Measurements from ENCODE around the gene ACADSB.

ACADSB gene

GRCh38 chr10:123042708-123043408 lies 34.1 kb downstream of the ACADSB start:
- DNase-seq (ENCODE audit: low spot score), result no peak

- peak; percentile 46 for DNase-seq (ENCODE audit: low spot score)
Measured at GRCh38 chr10:123043409-123043925, 34.7 kb downstream of the ACADSB start.

GRCh38 chr10:123044391-123044790 lies 35.6 kb downstream of the ACADSB start:
- no peak for DNase-seq (ENCODE audit: low spot score)

DNA sequence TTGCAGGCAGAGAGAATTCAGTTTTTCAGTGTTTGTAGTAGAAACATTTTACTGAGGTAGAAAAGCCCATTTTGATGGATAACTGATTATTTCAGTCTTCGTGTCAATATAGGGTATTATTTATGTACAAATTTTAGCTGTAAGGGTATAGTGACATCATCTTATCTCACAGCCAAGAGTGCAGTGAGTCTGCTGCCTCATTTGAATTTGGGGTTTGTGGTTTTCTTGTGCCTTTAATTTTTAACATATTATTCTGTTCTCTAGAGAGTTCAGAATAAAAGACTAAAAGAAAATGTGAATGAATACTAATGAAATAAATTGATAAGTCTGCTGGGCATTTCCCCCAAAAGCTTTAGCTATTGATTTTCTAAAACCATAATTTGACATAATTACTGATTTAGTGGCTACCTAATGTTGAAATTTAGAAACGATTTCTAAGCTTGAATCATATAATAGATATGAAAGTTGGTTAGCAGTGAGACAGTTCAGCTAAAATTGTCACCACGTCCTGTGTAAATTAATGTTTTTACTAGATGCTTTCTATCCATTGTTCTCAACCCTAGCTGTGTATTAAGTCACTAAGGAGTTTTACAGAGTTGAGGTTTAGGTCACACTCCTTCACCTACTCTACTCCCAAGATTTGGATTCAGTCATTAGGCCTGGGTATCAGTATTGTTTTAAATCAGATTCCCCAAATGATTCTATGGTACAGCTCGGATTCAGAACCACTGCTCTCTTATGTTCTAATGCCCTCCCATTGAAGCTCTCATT lies 37.3 kb downstream of the ACADSB start:
- DNase-seq (ENCODE audit: low spot score), result no peak

GRCh38 chr10:123057968-123058367 lies 49.2 kb downstream of the ACADSB start:
- no peak for DNase-seq (ENCODE audit: low spot score)

DNA sequence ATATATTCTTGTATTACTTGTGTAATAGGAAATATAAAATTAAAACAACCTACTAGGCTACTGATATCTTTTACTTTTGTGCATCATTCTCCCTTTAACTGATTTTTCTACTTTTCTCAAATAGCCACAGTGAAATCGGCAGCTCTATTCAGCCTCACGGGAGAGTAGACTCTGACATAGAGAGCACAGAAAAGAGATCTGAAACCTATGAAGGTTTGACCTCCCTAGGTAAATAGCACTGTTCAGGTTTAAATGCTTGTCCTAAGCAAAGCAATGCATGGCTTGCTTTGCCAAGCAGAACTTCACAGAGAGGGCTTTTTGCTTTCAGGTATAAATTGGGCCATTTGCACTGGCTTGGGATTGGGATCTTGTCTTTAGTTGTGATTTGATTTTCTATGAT lies 53.1 kb downstream of the ACADSB start:
- no peak for DNase-seq (ENCODE audit: low spot score)

DNA sequence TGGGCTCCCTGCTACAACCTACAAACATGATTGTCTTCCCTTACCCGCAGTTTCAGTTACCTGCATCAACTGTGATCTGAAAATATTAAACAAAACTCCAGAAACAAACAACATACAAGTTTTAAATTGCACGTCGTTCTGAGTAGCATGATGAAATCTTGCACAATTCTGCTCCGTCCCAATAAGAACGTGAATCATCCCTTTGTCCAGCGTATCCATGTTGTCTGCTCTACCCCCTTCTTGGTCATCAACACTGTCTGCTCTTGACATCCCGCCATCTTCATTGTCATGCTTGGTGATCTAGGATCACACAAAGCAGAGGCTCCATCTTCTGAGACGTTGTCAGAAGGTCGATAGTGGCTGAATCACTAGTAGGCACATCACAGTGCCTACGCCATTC lies 53.9 kb downstream of the ACADSB start:
- no peak for DNase-seq (ENCODE audit: low spot score)

GRCh38 chr10:123068087-123068853 lies 59.5 kb downstream of the ACADSB start:
- no peak for DNase-seq (ENCODE audit: low spot score)

DNA sequence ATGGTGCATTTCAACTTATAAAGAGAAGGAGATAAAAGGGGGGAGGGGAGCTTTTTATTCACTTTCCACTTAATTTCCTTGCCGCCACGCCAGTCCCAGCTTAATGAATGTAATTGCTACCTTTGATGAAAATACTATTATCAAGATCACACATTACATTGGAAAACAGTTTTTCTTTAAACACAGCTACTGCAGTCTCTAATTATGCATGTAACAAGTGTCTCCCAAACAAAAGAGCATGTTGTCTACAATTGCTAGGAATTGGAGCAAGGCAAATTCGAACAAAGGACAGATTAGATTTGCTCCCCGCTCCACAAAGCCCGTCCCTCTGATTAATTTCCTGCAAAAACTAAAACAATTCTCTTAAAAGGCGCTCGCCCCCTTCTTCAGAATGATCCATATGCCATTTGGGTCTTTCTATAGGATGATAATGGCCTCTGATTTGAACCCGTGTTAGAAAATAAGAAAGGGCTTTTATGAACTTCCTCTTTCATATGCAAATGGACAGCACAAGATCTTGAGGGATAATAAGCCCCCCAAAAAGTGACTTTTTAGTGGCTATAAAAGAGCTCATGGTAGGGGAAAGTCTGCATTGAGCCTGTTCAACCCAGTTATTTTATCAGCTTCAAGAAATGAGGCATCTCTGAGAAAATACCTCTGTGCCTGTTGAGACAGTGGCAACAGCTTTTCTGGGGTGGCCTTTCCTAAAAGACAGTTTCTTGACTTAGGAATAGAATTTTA lies 60.6 kb downstream of the ACADSB start:
- DNase-seq (ENCODE audit: low spot score), result no peak

- DNase-seq (ENCODE audit: low spot score), result no peak
Measured at GRCh38 chr10:123073187-123073586, 64.4 kb downstream of the ACADSB start.

DNA sequence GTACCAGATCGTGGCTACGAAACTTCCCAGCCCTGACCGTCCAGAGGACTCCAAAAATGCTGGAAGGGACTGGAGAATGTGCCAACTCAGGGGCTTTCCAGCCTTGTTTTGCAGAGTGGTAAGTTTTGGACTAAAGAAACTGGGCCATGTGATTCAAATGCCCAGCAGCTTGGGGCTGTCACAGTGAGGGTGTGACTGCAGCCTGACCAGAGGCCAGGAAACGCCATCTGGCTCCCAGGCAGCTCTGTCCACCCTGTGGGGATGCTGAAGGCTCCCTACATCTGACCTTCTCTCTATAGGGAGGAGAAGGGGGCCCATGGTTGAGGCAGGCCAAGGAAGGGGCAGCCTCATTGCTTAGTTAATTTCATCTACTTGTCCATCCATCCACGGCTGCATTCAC lies 65.4 kb downstream of the ACADSB start:
- DNase-seq (ENCODE audit: low spot score), result no peak

- no peak for DNase-seq (ENCODE audit: low spot score)
Measured at GRCh38 chr10:123081896-123082295, 73.1 kb downstream of the ACADSB start.

DNA sequence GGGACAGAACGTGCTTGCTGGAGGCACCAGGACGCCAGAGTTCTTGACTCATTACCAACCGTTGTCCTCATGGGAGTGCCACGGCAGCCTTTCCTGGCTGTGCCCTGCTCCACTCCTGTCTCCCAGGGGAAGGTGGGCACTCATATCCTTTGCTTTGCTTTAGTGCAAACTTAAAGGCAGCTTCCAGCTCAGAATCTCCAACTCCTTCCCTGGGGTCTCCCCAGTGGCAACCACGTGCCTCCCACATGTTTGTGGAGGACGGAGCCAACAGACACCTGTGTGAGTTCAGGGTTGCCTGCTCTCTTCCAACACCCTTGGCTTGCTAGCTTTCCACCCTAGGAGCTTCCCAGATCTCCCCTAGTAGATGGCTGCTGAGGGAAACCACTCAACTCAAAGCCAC lies 75.0 kb downstream of the ACADSB start:
- no peak for DNase-seq (ENCODE audit: low spot score)

GRCh38 chr10:123086281-123086680 lies 77.5 kb downstream of the ACADSB start:
- DNase-seq (ENCODE audit: low spot score), result no peak

DNA sequence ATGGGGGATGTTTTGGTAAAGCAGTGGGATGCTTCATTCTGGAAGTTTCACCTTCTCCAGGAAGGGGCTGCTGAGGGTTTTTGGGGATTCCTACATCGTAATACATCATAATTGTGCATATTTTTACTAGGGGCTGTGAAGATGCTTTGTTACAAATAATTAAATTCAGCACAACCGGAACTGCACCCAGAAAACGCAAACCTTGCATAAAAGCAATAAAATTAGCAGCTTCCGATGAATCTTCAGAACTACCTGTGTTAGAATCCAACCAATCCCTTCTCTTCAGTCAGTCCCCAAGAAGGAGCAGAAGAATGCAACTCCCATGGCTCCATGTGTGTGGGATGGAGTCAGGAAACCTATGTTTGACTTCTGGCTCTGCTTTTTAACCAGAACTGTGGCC lies 78.5 kb downstream of the ACADSB start:
- DNase-seq (ENCODE audit: low spot score), result no peak

GRCh38 chr10:123087786-123088185 lies 79.0 kb downstream of the ACADSB start:
- no peak for DNase-seq (ENCODE audit: low spot score)

DNA sequence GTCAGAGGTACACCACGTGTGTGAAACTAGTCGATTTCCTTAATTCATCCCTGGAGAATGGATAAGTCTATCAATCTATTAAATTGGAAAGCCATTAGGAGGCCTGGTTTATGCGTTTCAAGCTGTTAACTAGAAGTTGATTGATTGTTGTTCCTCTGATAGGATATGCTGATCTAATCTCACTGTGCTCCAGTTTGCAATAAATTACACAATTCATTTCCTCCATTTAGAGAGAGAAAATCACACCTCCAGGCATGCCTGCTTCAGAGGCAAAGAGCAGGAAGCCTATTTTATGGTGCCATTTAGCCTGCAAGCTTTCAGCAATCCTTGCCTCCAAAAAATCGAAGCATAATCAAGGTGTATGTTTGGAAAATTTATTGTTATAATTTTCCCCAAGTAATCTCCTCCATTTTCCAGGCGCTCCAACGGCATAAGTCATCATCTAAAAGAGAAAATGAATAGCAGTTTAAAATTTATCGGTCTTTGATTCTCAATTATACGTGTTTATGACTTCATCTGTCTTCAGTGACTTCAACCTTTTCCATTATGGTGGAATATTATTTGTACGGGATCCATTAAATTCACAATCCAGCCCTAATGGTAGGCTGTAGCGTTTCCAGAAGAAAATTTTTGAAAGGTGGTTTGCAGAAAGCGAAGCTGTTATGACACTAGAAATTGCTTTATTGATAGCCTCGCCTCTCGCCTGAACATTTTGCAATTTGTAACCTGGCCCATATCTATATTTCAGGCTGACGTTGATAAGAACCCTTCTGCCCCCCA lies 84.0 kb downstream of the ACADSB start:
- no peak for DNase-seq (ENCODE audit: low spot score)

DNA sequence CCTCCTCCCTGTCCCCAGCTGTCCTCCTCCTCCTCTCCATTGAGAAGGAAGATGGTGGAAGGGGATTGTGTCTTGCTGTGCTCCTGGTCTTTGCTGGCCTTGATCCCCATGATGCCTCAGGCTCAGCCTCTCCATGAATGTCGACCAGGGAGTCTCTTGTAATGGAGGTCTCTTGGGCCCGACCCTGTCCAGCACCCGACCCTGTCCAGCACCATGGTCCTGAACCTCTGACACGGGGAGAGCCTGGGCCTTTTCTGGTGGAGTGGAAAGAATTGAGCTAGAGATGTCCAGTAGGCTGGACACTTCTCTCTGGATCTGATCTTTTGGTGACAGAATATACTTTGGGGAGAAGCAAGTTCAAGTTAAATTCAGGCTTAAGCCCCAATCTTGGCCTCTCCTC lies 84.7 kb downstream of the ACADSB start:
- no peak for DNase-seq (ENCODE audit: low spot score)

GRCh38 chr10:123096452-123096851 lies 87.6 kb downstream of the ACADSB start:
- no peak for DNase-seq (ENCODE audit: low spot score)

- no peak for DNase-seq (ENCODE audit: low spot score)
Measured at GRCh38 chr10:123097039-123097438, 88.2 kb downstream of the ACADSB start.

All from hepatic stellate cell (primary cell).